Panc1 (cell line): ENCODE measurements around the gene PSMD13. TPM values are rescaled to one million over a fixed set of nuclear protein-coding genes. Genes with fewer than 3 reads are reported as not detected.

Experiments
- ATAC-seq: fragments of 200-7000 bp; cut with Tn5 transposase; 2 replicates; pipeline ENCODE4 v1.9.1; 2020; ENCODE audit warnings: mild to moderate bottlenecking, moderate library complexity
- BruUV-seq: library from RNA; stranded (reverse); fragments of 400-500 nt; replicated peaks from 2 replicates; lab custom pipeline; 2021; lab: Mats Ljungman, UMichigan
- CTCF ChIA-PET: fragments of 300-600 bp; sonication (Branson Sonifier 250); formaldehyde crosslinking; loops from one replicate; lab custom pipeline; 2022; ENCODE audit warnings: antibody characterized with exemption; lab: Charles Lee
- POLR2A ChIA-PET: fragments of 300-600 bp; sonication (Branson Sonifier 250); formaldehyde crosslinking; loops from one replicate; lab custom pipeline; 2022; ENCODE audit warnings: antibody characterized with exemption; lab: Charles Lee
- DNase-seq: peaks from one replicate; pipeline ENCODE4 v3.0.0-alpha.2; 2010; ENCODE audit warnings: low read depth, low spot score
- H3K27ac ChIP-seq: 2 replicates; pipeline ENCODE4 v1.5.1; 2011; ENCODE audit warnings: mild to moderate bottlenecking, low read length, inconsistent platforms
- H3K27me3 ChIP-seq: fragments of 200-500 bp; sonication (Bioruptor generic); 2 replicates; pipeline ENCODE4 v1.6.0; 2014; ENCODE audit warnings: low read length, inconsistent platforms; ENCODE audit not compliant: control insufficient read depth, insufficient read depth
- H3K36me3 ChIP-seq: fragments of 200-500 bp; sonication (Bioruptor generic); 2 replicates; pipeline ENCODE4 v1.5.1; 2014; ENCODE audit warnings: inconsistent platforms, mild to moderate bottlenecking, low read length, moderate library complexity; ENCODE audit not compliant: control insufficient read depth, insufficient read depth
- H3K4me1 ChIP-seq: 2 replicates; pipeline ENCODE4 v1.5.1; 2011; ENCODE audit warnings: inconsistent platforms, mild to moderate bottlenecking, low read length, moderate library complexity; ENCODE audit not compliant: control insufficient read depth, insufficient read depth
- H3K4me3 ChIP-seq, 2 experiments: 2 replicates each; pipeline ENCODE4 v1.5.1; 2011 to 2012; ENCODE audit warnings: low read depth in 2 of 2, low read length in 2 of 2, mild to moderate bottlenecking in 2 of 2, inconsistent platforms in 1 of 2, moderate library complexity in 1 of 2
- H3K9me3 ChIP-seq: fragments of 200-500 bp; sonication (Bioruptor generic); 2 replicates; pipeline ENCODE4 v1.5.1; 2014; ENCODE audit warnings: low read depth, mild to moderate bottlenecking, inconsistent platforms, low read length, moderate library complexity; ENCODE audit not compliant: control insufficient read depth, insufficient read depth
- CTCF ChIP-seq: fragments of 450-650 bp; IDR thresholded peaks from 2 replicates; pipeline ENCODE4 v1.5.1; 2017; ENCODE audit warnings: mild to moderate bottlenecking
- POLR2AphosphoS5 ChIP-seq: IDR thresholded peaks from 2 replicates; pipeline ENCODE4 v1.6.1; 2012; ENCODE audit warnings: mild to moderate bottlenecking, low read depth, low read length, moderate library complexity
- REST ChIP-seq, 2 experiments: IDR thresholded peaks; 2 replicates each; pipeline ENCODE4 v1.6.1; 2011 to 2012; ENCODE audit warnings: low read depth in 2 of 2, control low read depth in 1 of 2, low read length in 1 of 2, mild to moderate bottlenecking in 1 of 2, moderate library complexity in 1 of 2; ENCODE audit not compliant: insufficient read depth in 1 of 2
- SIN3A ChIP-seq: IDR thresholded peaks from 2 replicates; pipeline ENCODE4 v1.6.1; 2012; ENCODE audit warnings: low read depth, mild to moderate bottlenecking, low read length, moderate library complexity, borderline replicate concordance; ENCODE audit not compliant: insufficient read depth
- TCF7L2 ChIP-seq: IDR thresholded peaks from 2 replicates; pipeline ENCODE4 v1.6.1; 2011; ENCODE audit warnings: mild to moderate bottlenecking, low read depth, low read length, inconsistent platforms
- in situ Hi-C: cut with HindIII; loops from 2 replicates; pipeline ENCODE4 v1.10.0; 2016; ENCODE audit warnings: low sequenced_read_pairs, low pct_unique_long_range_greater_than_20kb
- intact Hi-C: fragments of 100-400 bp; cut with micrococcal nuclease; formaldehyde crosslinking; loops from one replicate; pipeline ENCODE4 v1.10.0; 2022; ENCODE audit not compliant: unreplicated experiment
- total RNA-seq: library from RNA; stranded (reverse); gene quantifications from one replicate; pipeline ENCODE4 v1.2.1, GENCODE V29; 2021; ENCODE audit not compliant: unreplicated experiment

The PSMD13 gene
- total RNA-seq, 1 experiment from 2014 or later: 271 TPM

DNA sequence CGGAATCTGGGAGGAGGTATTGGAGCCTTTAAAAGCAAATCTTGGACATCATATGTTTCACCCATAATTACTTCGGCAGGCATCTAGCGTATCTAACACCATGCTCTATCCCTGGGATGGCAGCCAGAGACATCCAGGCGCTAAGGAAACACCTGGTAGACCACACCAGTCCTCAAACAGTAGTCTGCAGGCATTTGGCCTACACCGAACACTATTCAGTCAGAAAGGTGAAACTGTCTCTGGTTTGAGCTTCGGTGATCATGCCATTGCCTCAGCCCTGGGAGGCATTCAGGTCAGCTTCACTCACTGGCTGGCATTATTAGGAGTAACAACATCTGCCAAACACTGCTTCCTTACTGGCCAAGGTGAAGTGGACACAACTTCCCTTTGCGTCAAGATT, 12.4 kb upstream of the PSMD13 start:
- intact Hi-C loops: no loop called here
- no peaks in the 10 kb centered on the region for H3K4me1 ChIP-seq
- no TSS peak for BruUV-seq
- H3K9me3 ChIP-seq: no peaks in the 10 kb centered on the region
- no peak overlapping the region for H3K4me3 ChIP-seq
- no peak for ATAC-seq
- H3K27me3 ChIP-seq: no peaks in the 10 kb centered on the region
- ChIA-PET CTCF (no interaction called here), POLR2A (no interaction called here)
- in situ Hi-C loops: no loop called here
- no peak for TF ChIP-seq CTCF
- TF ChIP-seq SIN3A: no peak
- no peak for TF ChIP-seq POLR2AphosphoS5
- TF ChIP-seq TCF7L2: no peak
- no peak for TF ChIP-seq REST (IDR thresholded peaks at IDR 0.05; ENCODE audit: insufficient read depth in 1 of 2, low read depth in 2 of 2, low read length in 1 of 2)
- no peak overlapping the region for H3K27ac ChIP-seq
- H3K36me3 ChIP-seq: no peaks in the 10 kb centered on the region
- DNase-seq: no peak

GRCh38 chr11:225734-226453, 10.9 kb upstream of the PSMD13 start:
- CTCF ChIA-PET: no interaction called here
- DNase-seq: no peak

More at GRCh38 chr11:225734-226453, 10.9 kb upstream of the PSMD13 start:
- H3K9me3 ChIP-seq: no peaks in the 10 kb centered on the region
- in situ Hi-C loops (no loop called here), intact Hi-C loops (no loop called here)
- H3K36me3 ChIP-seq: no peaks in the 10 kb centered on the region
- TF ChIP-seq SIN3A (no peak), CTCF (no peak), POLR2AphosphoS5 (no peak), TCF7L2 (no peak), REST (IDR thresholded peaks at IDR 0.05; ENCODE audit: insufficient read depth in 1 of 2, low read depth in 2 of 2, low read length in 1 of 2) (no peak)
- BruUV-seq: no TSS peak
- no peak overlapping the region for H3K4me3 ChIP-seq
- H3K4me1 ChIP-seq: no peaks in the 10 kb centered on the region
- POLR2A ChIA-PET: no interaction called here
- no peak for ATAC-seq
- H3K27me3 ChIP-seq: no peaks in the 10 kb centered on the region
- H3K27ac ChIP-seq: no peak overlapping the region
